B cell (primary cell): ENCODE data around the gene RSPO4. TPM values are rescaled to one million over a fixed set of nuclear protein-coding genes. Genes with fewer than 3 reads are reported as not detected.

Experiments used
- ATAC-seq: fragments of 200-7000 bp; cut with Tn5 transposase; one replicate; pipeline ENCODE4 v1.10.0; 2021; ENCODE audit warnings: low read depth, mild to moderate bottlenecking, moderate number of reproducible peaks, moderate library complexity
- CTCF ChIA-PET: fragments of 350-600 bp; sonication (Branson Sonifier 250); formaldehyde crosslinking; loops from one replicate; lab custom pipeline; 2021; ENCODE audit warnings: antibody characterized with exemption, inconsistent platforms; lab: Charles Lee
- POLR2A ChIA-PET: fragments of 350-600 bp; sonication (Branson Sonifier 250); formaldehyde crosslinking; loops from one replicate; lab custom pipeline; 2021; ENCODE audit warnings: antibody characterized with exemption; lab: Charles Lee
- DNase-seq: peaks from one replicate; pipeline ENCODE4 v3.0.0; 2013
- H2AFZ ChIP-seq: 2 replicates; pipeline ENCODE4 v1.6.1; 2012; ENCODE audit warnings: mild to moderate bottlenecking, low read depth, low read length; ENCODE audit not compliant: insufficient read depth, poor library complexity, severe bottlenecking
- H3K27ac ChIP-seq, 2 donors: 1 replicate in 1 of 2; 2 replicates in 1 of 2; pipeline ENCODE4 v1.5.1; 2012 to 2013; ENCODE audit warnings: low read length in 2 of 2, mild to moderate bottlenecking in 2 of 2, moderate library complexity in 1 of 2
- H3K27me3 ChIP-seq, 4 experiments: fragments of 200-600 bp in 1 of 4; sonication (generic) in 1 of 4; replicated peaks in 1 of 4; 1 replicate in 2 of 4; 2 replicates in 2 of 4; pipeline versions ENCODE4 v1.6.1 to v1.7.0; 2013 to 2016; ENCODE audit warnings: low read length in 3 of 4, mild to moderate bottlenecking in 2 of 4, mixed read lengths in 1 of 4, moderate library complexity in 1 of 4; ENCODE audit not compliant: insufficient read depth in 4 of 4, control insufficient read depth in 3 of 4; ENCODE audit errors: control extremely low read depth in 1 of 4
- H3K36me3 ChIP-seq, 2 experiments: replicated peaks in 1 of 2; 1 replicate in 1 of 2; 2 replicates in 1 of 2; pipeline versions ENCODE4 v1.6.1 to v1.7.1; 2013; ENCODE audit warnings: low read length in 1 of 2; ENCODE audit not compliant: insufficient read depth in 2 of 2, control insufficient read depth in 1 of 2; ENCODE audit errors: control extremely low read depth in 1 of 2, extremely low read depth in 1 of 2
- H3K4me1 ChIP-seq, 2 donors: fragments of 200-600 bp in 1 of 2; sonication (generic) in 1 of 2; 1 replicate in 1 of 2; 2 replicates in 1 of 2; pipeline versions ENCODE4 v1.5.1 to v1.6.1; 2013 to 2017; ENCODE audit warnings: low read length in 2 of 2; ENCODE audit not compliant: control insufficient read depth in 2 of 2, insufficient read depth in 2 of 2
- H3K4me2 ChIP-seq: replicated peaks from 2 replicates; pipeline ENCODE3; 2012; ENCODE audit warnings: mild to moderate bottlenecking, low read depth, low read length; ENCODE audit not compliant: poor library complexity, severe bottlenecking
- H3K4me3 ChIP-seq, 5 experiments: fragments of 200-600 bp in 1 of 5; sonication (generic) in 1 of 5; 1 replicate in 3 of 5; 2 replicates in 2 of 5; pipeline versions ENCODE4 v1.5.1 to v1.7.0; 2011 to 2016; ENCODE audit warnings: low read length in 4 of 5, mild to moderate bottlenecking in 4 of 5, low read depth in 2 of 5, control low read depth in 1 of 5, moderate library complexity in 1 of 5; ENCODE audit not compliant: insufficient read depth in 1 of 5; ENCODE audit errors: control extremely low read depth in 1 of 5, extremely low read depth in 1 of 5
- H3K79me2 ChIP-seq: fragments of 200-600 bp; sonication (generic); one replicate; pipeline ENCODE4 v1.6.0; 2016; ENCODE audit warnings: low read length; ENCODE audit not compliant: control insufficient read depth, insufficient read depth
- H3K9ac ChIP-seq: fragments of 200-600 bp; sonication (generic); 2 replicates; pipeline ENCODE4 v1.6.1; 2017; ENCODE audit warnings: mild to moderate bottlenecking, low read length, moderate library complexity
- H3K9me3 ChIP-seq, 3 donors: one replicate each; pipeline versions ENCODE4 v1.6.1 to v1.7.1; 2013; ENCODE audit warnings: low read length in 2 of 3; ENCODE audit not compliant: control insufficient read depth in 2 of 3, insufficient read depth in 1 of 3; ENCODE audit errors: control extremely low read depth in 1 of 3
- H4K20me1 ChIP-seq: 2 replicates; pipeline ENCODE4 v1.6.0; 2012; ENCODE audit warnings: mild to moderate bottlenecking, low read length; ENCODE audit not compliant: insufficient read depth, control insufficient read depth, poor library complexity, severe bottlenecking
- H3K27ac Mint-ChIP-seq: one replicate; pipeline ENCODE4 v1.8.0; 2021; ENCODE audit warnings: mixed read lengths
- H3K27me3 Mint-ChIP-seq: one replicate; pipeline ENCODE4 v1.8.0; 2021; ENCODE audit warnings: mixed read lengths
- H3K4me1 Mint-ChIP-seq: one replicate; pipeline ENCODE4 v1.8.0; 2021; ENCODE audit warnings: mixed read lengths
- H3K4me3 Mint-ChIP-seq: one replicate; pipeline ENCODE4 v1.8.0; 2021; ENCODE audit warnings: mixed read lengths
- H3K9me3 Mint-ChIP-seq: one replicate; pipeline ENCODE4 v1.8.0; 2022; ENCODE audit warnings: mixed read lengths; ENCODE audit not compliant: insufficient read depth
- EZH2 ChIP-seq: IDR thresholded peaks from 2 replicates; pipeline ENCODE4 v1.6.1; 2012; ENCODE audit warnings: borderline replicate concordance, low read depth, mild to moderate bottlenecking, moderate library complexity, low read length; ENCODE audit not compliant: insufficient read depth, poor library complexity, severe bottlenecking
- WGBS: methylation state at CpG from one replicate; pipeline ENCODE4 v1.1.5; 2013; ENCODE audit warnings: missing lambda C conversion rate; ENCODE audit not compliant: insufficient coverage; 5-methylcytosine and 5-hydroxymethylcytosine counted together
- intact Hi-C: fragments of 100-400 bp; cut with micrococcal nuclease; formaldehyde crosslinking; loops from one replicate; pipeline ENCODE4 v1.10.0; 2022
- polyA plus RNA-seq: library from polyadenylated mRNA; depleted of rRNA; stranded (reverse); fragments of >200 nt; gene quantifications from 2 replicates; pipeline ENCODE4 v1.2.3, GENCODE V29; 2012
- total RNA-seq, 2 donors: library from RNA; stranded (reverse); fragments of 120-200 nt in 1 of 2; gene quantifications; 1 replicate in 1 of 2; 2 replicates in 1 of 2; pipeline versions ENCODE4 v1.2.3 to v1.2.4, GENCODE V29; 2013 to 2022
- TF ChIP-seq, protein P1 (sequence below): fragments of 200-600 bp; IDR thresholded peaks from one replicate; pipeline ENCODE4 v1.8.0; 2022; ENCODE audit warnings: antibody characterized with exemption, mild to moderate bottlenecking

Gene RSPO4
- total and polyA plus RNA-seq, 2 donors (not counting 1 experiment from before 2014, with no cell fraction given): 0.04 to 0.37 TPM

- H3K4me1 ChIP-seq: no peaks in the 10 kb centered on the region
- Mint-ChIP-seq H3K27ac (no peak overlapping the region), H3K4me1 (no peaks in the 10 kb centered on the region), H3K27me3 (peaks cover 19% of the 10 kb centered on the region), H3K4me3 (no peak overlapping the region), H3K9me3 (no peaks in the 10 kb centered on the region)
- no peaks in the 10 kb centered on the region for H3K79me2 ChIP-seq
- CTCF ChIA-PET: no interaction called here
- no peak for DNase-seq
- POLR2A ChIA-PET: no interaction called here
- H3K9me3 ChIP-seq: no peaks in the 10 kb centered on the region
- intact Hi-C loops: no loop called here
- no peak overlapping the region for H3K4me3 ChIP-seq
- H3K4me2 ChIP-seq: no peak overlapping the region
- H3K9ac ChIP-seq: no peak overlapping the region
- TF ChIP-seq, protein P1, sequence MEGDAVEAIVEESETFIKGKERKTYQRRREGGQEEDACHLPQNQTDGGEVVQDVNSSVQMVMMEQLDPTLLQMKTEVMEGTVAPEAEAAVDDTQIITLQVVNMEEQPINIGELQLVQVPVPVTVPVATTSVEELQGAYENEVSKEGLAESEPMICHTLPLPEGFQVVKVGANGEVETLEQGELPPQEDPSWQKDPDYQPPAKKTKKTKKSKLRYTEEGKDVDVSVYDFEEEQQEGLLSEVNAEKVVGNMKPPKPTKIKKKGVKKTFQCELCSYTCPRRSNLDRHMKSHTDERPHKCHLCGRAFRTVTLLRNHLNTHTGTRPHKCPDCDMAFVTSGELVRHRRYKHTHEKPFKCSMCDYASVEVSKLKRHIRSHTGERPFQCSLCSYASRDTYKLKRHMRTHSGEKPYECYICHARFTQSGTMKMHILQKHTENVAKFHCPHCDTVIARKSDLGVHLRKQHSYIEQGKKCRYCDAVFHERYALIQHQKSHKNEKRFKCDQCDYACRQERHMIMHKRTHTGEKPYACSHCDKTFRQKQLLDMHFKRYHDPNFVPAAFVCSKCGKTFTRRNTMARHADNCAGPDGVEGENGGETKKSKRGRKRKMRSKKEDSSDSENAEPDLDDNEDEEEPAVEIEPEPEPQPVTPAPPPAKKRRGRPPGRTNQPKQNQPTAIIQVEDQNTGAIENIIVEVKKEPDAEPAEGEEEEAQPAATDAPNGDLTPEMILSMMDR: no peak
- no peak for TF ChIP-seq EZH2
- no peaks in the 10 kb centered on the region for H4K20me1 ChIP-seq
- peaks cover 0 to 5% (median 0%) of the 10 kb centered on the region in 4 experiments for H3K27me3 ChIP-seq
- no peak for ATAC-seq
- no peak overlapping the region for H2AFZ ChIP-seq
- no peak overlapping the region for H3K27ac ChIP-seq
- WGBS: 90% methylated on average over 3 of the region's 5 CpGs
- H3K36me3 ChIP-seq: no peaks in the 10 kb centered on the region
Measured at GRCh38 chr20:921068-921467, 81.0 kb downstream of the RSPO4 start.

DNA sequence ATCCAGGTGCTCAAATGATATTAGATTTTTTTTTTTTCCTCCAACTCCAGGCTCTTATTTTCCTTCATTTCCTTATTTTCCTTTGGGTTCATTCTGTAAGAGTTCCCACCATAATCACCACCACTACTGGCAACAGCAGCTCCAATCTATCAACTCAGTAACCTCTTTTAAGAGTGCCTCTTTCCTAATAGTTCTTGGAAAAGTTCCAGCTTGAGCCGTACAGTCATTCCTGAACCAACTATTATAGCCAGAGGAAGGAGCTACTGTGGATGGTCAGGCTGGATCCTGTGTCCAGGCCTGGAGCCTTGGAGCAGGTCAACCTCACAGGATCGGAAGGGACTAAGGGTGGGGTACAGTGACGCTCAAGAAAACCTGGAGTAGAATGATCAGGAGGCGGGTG lies 81.8 kb downstream of the RSPO4 start:
- Mint-ChIP-seq H3K27ac (no peak overlapping the region), H3K4me1 (no peaks in the 10 kb centered on the region), H3K9me3 (no peaks in the 10 kb centered on the region), H3K27me3 (peaks cover 19% of the 10 kb centered on the region), H3K4me3 (no peak overlapping the region)
- TF ChIP-seq, protein P1: no peak
- no peak for TF ChIP-seq EZH2
- ATAC-seq: no peak
- no peaks in the 10 kb centered on the region for H3K9me3 ChIP-seq
- no peaks in the 10 kb centered on the region for H4K20me1 ChIP-seq
- H3K79me2 ChIP-seq: no peaks in the 10 kb centered on the region
- peaks cover 0 to 5% (median 0%) of the 10 kb centered on the region in 4 experiments for H3K27me3 ChIP-seq
- ChIA-PET POLR2A (no interaction called here), CTCF (interaction anchor here (0.7 kb wide), 1 partner anchor 29 kb away, joined by 4 read pairs; no protein-coding TSS in a partner anchor)
- intact Hi-C loops: no loop called here
- DNase-seq: no peak
- H3K36me3 ChIP-seq: no peaks in the 10 kb centered on the region
- H2AFZ ChIP-seq: no peak overlapping the region
- no peak overlapping the region for H3K9ac ChIP-seq
- no peak overlapping the region for H3K4me2 ChIP-seq
- no peaks in the 10 kb centered on the region for H3K4me1 ChIP-seq
- no peak overlapping the region for H3K27ac ChIP-seq
- H3K4me3 ChIP-seq: no peak overlapping the region
- WGBS: 100% methylated on average over 2 of the region's 4 CpGs
